Osteoblast (primary cell): ENCODE measurements around the gene PODXL2. TPM values are rescaled to one million over a fixed set of nuclear protein-coding genes. Genes with fewer than 3 reads are reported as not detected.

ENCODE experiments used
- DNase-seq: peaks from one replicate; pipeline ENCODE4 v3.0.0; 2011; ENCODE audit warnings: low spot score, mixed read lengths; ENCODE audit not compliant: insufficient read length; ENCODE audit errors: missing footprints
- H2AFZ ChIP-seq: 2 replicates; pipeline ENCODE4 v1.6.0; 2011; ENCODE audit warnings: mild to moderate bottlenecking, low read length
- H3K27ac ChIP-seq: 2 replicates; pipeline ENCODE4 v1.5.1; 2011; ENCODE audit warnings: mild to moderate bottlenecking, low read depth, low read length, moderate library complexity
- H3K27me3 ChIP-seq: 2 replicates; pipeline ENCODE4 v1.6.0; 2012; ENCODE audit warnings: mild to moderate bottlenecking, control low read depth, inconsistent platforms, low read length, moderate library complexity; ENCODE audit not compliant: insufficient read depth
- H3K36me3 ChIP-seq: 2 replicates; pipeline ENCODE4 v1.5.1; 2011; ENCODE audit warnings: mild to moderate bottlenecking, low read length, control low read depth, moderate library complexity; ENCODE audit not compliant: insufficient read depth
- H3K4me1 ChIP-seq: 2 replicates; pipeline ENCODE4 v1.5.1; 2011; ENCODE audit warnings: mild to moderate bottlenecking, low read length, control low read depth, moderate library complexity; ENCODE audit not compliant: insufficient read depth
- H3K4me2 ChIP-seq: 2 replicates; pipeline ENCODE4 v1.6.0; 2011; ENCODE audit warnings: mild to moderate bottlenecking, low read length; ENCODE audit not compliant: insufficient read depth
- H3K4me3 ChIP-seq: fragments of 200-600 bp; sonication (generic); 3 replicates; pipeline ENCODE4 v1.5.1; 2012; ENCODE audit warnings: mild to moderate bottlenecking, low read length, inconsistent platforms; ENCODE audit not compliant: insufficient read depth
- H3K79me2 ChIP-seq: 2 replicates; pipeline ENCODE4 v1.6.0; 2012; ENCODE audit warnings: mild to moderate bottlenecking, low read length, control low read depth, inconsistent platforms; ENCODE audit not compliant: insufficient read depth
- H3K9me3 ChIP-seq: 2 replicates; pipeline ENCODE4 v1.5.1; 2011; ENCODE audit warnings: low read depth, low read length, control low read depth
- H4K20me1 ChIP-seq: 2 replicates; pipeline ENCODE4 v1.6.0; 2012; ENCODE audit warnings: mild to moderate bottlenecking, low read length, control low read depth; ENCODE audit not compliant: insufficient read depth
- total RNA-seq: library from RNA; depleted of rRNA; stranded (reverse); fragments of >200 nt; gene quantifications from 2 replicates; pipeline ENCODE4 v1.2.3, GENCODE V29; 2012
- TF ChIP-seq, protein P1 (sequence below): IDR thresholded peaks from 2 replicates; pipeline ENCODE4 v1.5.1; 2011; ENCODE audit warnings: mild to moderate bottlenecking, low read depth, low read length, moderate library complexity; ENCODE audit errors: extremely low read depth

The PODXL2 gene
- total RNA-seq, 1 donor = 0.36 TPM

DNA sequence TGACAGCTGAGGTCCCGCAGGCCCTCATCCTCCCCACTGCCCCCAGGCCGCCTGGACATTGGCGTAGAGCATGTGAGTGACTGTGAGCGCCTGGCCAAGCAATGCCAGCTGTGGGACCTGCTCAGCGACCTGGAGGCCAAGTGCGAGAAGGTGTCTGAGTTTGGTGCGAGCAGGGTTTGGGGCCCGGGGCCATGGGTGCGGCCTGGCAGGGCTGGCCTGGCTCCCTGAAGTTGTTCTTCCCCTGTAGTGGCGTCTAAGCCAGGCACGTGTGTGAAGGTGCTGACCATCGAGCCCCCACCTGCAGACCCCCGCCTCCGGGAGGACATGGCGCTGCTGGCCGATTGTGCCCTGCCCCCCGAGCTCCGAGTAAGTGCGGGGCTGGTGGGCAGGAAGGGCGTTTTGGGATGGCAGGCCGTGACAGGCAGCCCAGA lies 48.0 kb downstream of the PODXL2 start:
- Histone ChIP-seq H3K4me2 (no peak overlapping the region), H4K20me1 (no peaks in the 10 kb centered on the region), H3K79me2 (no peaks in the 10 kb centered on the region), H3K9me3 (no peaks in the 10 kb centered on the region), H3K4me3 (no peak overlapping the region), H3K4me1 (peaks cover 2% of the 10 kb centered on the region), H3K36me3 (peaks cover 4% of the 10 kb centered on the region), H3K27me3 (no peaks in the 10 kb centered on the region), H2AFZ (no peak overlapping the region), H3K27ac (no peak overlapping the region)
- DNase-seq = no peak
- TF ChIP-seq, protein P1, sequence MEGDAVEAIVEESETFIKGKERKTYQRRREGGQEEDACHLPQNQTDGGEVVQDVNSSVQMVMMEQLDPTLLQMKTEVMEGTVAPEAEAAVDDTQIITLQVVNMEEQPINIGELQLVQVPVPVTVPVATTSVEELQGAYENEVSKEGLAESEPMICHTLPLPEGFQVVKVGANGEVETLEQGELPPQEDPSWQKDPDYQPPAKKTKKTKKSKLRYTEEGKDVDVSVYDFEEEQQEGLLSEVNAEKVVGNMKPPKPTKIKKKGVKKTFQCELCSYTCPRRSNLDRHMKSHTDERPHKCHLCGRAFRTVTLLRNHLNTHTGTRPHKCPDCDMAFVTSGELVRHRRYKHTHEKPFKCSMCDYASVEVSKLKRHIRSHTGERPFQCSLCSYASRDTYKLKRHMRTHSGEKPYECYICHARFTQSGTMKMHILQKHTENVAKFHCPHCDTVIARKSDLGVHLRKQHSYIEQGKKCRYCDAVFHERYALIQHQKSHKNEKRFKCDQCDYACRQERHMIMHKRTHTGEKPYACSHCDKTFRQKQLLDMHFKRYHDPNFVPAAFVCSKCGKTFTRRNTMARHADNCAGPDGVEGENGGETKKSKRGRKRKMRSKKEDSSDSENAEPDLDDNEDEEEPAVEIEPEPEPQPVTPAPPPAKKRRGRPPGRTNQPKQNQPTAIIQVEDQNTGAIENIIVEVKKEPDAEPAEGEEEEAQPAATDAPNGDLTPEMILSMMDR = no peak

DNA sequence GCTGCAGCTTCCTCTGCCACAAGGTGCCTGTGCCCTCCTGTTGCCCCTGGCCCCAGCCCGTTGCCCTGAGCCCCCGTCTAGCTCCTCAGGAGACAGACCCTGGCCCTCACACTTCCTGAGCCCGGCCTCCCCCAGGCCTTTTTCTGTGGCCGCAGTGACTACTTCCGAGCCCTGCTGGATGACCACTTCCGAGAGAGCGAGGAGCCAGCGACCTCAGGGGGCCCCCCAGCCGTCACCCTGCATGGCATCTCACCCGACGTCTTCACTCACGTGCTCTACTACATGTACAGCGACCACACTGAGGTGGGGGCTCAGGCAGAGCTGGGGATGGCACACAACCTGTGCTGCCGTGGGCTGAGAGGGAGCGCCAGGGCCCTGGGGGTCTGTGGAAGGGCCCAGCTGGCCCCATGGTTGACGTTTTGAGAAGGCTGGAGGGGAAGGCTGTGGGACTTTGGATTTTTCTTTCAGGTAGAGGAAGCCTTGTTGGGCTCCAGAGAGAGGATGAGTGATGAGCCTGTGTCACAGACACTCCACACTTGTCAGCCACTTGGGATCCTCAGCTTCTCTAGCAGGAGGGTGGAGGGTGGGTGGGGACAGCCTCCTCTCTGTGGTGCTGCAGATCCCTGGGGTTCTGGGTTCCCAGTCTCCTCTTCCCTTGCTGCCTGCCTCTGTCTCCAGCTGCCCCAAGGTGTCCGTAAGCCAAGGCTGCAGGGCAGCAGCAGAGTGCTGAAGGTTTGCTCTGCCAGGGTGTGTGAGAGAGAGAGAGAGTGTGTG lies 48.7 kb downstream of the PODXL2 start:
- H3K9me3 ChIP-seq = no peaks in the 10 kb centered on the region
- TF ChIP-seq, protein P1 = no peak
- no peaks in the 10 kb centered on the region for H3K79me2 ChIP-seq
- DNase-seq = peak; percentile 34
- no peaks in the 10 kb centered on the region for H4K20me1 ChIP-seq
- H3K4me1 ChIP-seq = no peaks in the 10 kb centered on the region
- H3K4me3 ChIP-seq = no peak overlapping the region
- H3K4me2 ChIP-seq = no peak overlapping the region
- H3K36me3 ChIP-seq = peaks cover 4% of the 10 kb centered on the region
- no peaks in the 10 kb centered on the region for H3K27me3 ChIP-seq
- H3K27ac ChIP-seq = no peak overlapping the region
- no peak overlapping the region for H2AFZ ChIP-seq

DNA sequence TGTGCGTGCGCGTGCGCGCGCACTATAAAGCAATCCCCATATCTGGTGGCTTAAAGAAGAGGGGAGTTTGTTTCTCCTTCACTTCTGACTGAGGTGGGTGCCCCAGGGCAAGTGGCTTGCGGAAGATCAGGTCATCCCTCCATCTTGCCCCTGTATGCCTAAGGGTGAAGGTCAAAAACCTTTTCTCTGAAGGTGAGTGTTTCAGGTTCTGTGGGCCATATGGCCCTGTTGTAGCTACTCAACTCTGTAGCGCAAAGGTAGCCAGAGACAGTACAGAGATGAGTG lies 49.3 kb downstream of the PODXL2 start:
- no peaks in the 10 kb centered on the region for H3K9me3 ChIP-seq
- no peak overlapping the region for H2AFZ ChIP-seq
- TF ChIP-seq, protein P1 = no peak
- no peaks in the 10 kb centered on the region for H4K20me1 ChIP-seq
- no peaks in the 10 kb centered on the region for H3K27me3 ChIP-seq
- no peaks in the 10 kb centered on the region for H3K4me1 ChIP-seq
- H3K4me3 ChIP-seq = no peak overlapping the region
- no peak overlapping the region for H3K27ac ChIP-seq
- H3K4me2 ChIP-seq = no peak overlapping the region
- DNase-seq = peak; percentile 14
- no peaks in the 10 kb centered on the region for H3K79me2 ChIP-seq
- H3K36me3 ChIP-seq = peaks cover 4% of the 10 kb centered on the region

DNA sequence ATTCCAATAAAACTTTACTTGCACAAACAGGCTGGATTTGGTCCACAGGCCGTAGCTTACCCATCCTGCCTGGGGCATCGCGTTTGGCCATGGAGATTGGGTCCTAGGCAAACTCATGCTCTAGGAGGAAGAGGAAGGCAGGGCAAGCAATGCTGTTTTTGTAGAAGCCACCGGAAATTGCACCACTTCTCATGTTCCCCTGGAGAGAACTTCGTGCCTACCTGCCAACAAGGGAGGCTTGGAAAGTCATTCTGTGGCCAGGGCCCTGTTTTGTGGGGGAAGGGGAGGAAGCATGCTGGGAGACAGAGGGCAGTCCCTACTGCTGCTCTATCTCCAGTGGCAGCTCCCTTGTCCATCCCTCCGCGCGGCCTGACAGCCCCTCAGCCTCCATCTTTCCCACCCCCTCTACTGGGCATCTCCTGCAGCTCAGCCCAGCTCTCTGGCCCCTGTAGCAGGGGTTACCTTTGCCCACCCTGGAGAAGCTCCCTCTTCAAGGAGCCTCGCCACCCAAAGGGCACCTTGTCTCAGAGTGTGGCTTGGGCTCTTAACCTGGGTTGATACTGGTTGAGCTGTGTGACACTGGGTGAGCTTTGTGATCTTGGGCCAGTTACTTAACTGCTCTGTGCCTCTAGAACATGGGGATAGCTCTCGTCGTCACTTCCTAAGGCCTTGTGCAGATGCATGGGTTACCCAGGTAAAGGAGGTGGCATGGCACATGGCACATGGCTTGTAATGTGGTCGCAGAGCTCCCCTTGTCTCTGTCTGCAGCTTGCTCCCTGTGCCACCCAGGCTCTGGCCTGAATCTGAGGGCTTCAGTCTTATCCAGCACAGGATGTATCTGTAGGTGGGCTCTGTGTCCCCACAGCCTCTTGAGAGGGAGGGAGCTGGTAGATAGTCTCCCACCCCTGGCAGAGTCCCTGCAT lies 49.9 kb downstream of the PODXL2 start:
- no peaks in the 10 kb centered on the region for H3K9me3 ChIP-seq
- H3K4me2 ChIP-seq = no peak overlapping the region
- peaks cover 4% of the 10 kb centered on the region for H3K36me3 ChIP-seq
- no peaks in the 10 kb centered on the region for H3K79me2 ChIP-seq
- peak; percentile 68 for DNase-seq
- H3K27ac ChIP-seq = no peak overlapping the region
- no peak overlapping the region for H3K4me3 ChIP-seq
- no peak overlapping the region for H2AFZ ChIP-seq
- no peaks in the 10 kb centered on the region for H3K4me1 ChIP-seq
- TF ChIP-seq, protein P1 = no peak
- no peaks in the 10 kb centered on the region for H4K20me1 ChIP-seq
- no peaks in the 10 kb centered on the region for H3K27me3 ChIP-seq
